Ovary (tissue), 9 donors: ENCODE data around the gene ANO2. TPM values are rescaled to one million over a fixed set of nuclear protein-coding genes. Genes with fewer than 3 reads are reported as not detected.

Experiments used
- DNase-seq, 5 donors: peaks; one replicate each; pipeline ENCODE4 v3.0.0-alpha.2; 2019 to 2020
- H3K27ac ChIP-seq, 2 donors: fragments of 200-600 bp; one replicate each; pipeline versions ENCODE4 v1.5.1 to v1.8.0; 2019 to 2022
- H3K27me3 ChIP-seq: fragments of 200-600 bp; one replicate; pipeline ENCODE4 v1.8.0; 2022
- H3K36me3 ChIP-seq: fragments of 200-600 bp; sonication (generic); one replicate; pipeline ENCODE4 v1.5.1; 2019
- H3K4me1 ChIP-seq: one replicate; pipeline ENCODE4 v1.8.1; 2013; ENCODE audit warnings: mild to moderate bottlenecking, moderate library complexity; ENCODE audit not compliant: insufficient read depth
- H3K4me3 ChIP-seq: fragments of 200-600 bp; sonication (generic); one replicate; pipeline ENCODE4 v1.5.1; 2017
- H3K9me3 ChIP-seq, 2 donors: fragments of 200-600 bp in 1 of 2; sonication (generic) in 1 of 2; one replicate each; pipeline versions ENCODE4 v1.5.1 to v1.8.1; 2013 to 2019; ENCODE audit warnings: mild to moderate bottlenecking in 1 of 2, moderate library complexity in 1 of 2
- EP300 ChIP-seq: sonication (generic); formaldehyde crosslinking; IDR thresholded peaks from one replicate; pipeline ENCODE4 v1.6.1; 2017; ENCODE audit warnings: antibody characterized with exemption
- POLR2A ChIP-seq: fragments of 450-650 bp; IDR thresholded peaks from one replicate; pipeline ENCODE4 v1.6.1; 2017; ENCODE audit warnings: antibody characterized with exemption, mild to moderate bottlenecking, moderate library complexity
- WGBS, 3 donors: extraction: QIAGEN DNeasy Blood & Tissue Kit in 1 of 3; methylation state at CpG; one replicate each; pipeline versions ENCODE4 v1.1.5 to v1.1.7; 2013 to 2017; 5-methylcytosine and 5-hydroxymethylcytosine counted together
- intact Hi-C, 4 donors: fragments of 100-400 bp; cut with DNase I; formaldehyde crosslinking; loops; one replicate each; pipeline versions ENCODE4 v1.11.0 to v1.15.1; 2022 to 2023
- polyA plus RNA-seq, 2 donors: library from polyadenylated mRNA; stranded (reverse); fragments of 200-250 nt in 1 of 2; fragments of 350-450 nt in 1 of 2; fragmentation: Illumina TruSeq in 1 of 2; extraction: RNeasy Lipid Tissue Mini Kit (QIAGEN cat#74804) in 1 of 2; gene quantifications; one replicate each; pipeline ENCODE4 v1.2.3, GENCODE V29; 2013 to 2014
- total RNA-seq, 7 donors: library from RNA; depleted of rRNA in 2 of 7; stranded (reverse); fragments of >200 nt in 2 of 7; fragmentation: NEBNext Ultra II Directional in 3 of 7; extraction: Animal tissue kit (Norgen Biotek cat#: 25700) in 3 of 7; gene quantifications; one replicate each; pipeline versions ENCODE4 v1.1.0 to v1.2.4, GENCODE V29; 2016 to 2023
- TF ChIP-seq, protein P1 (sequence below), 3 donors: fragments of 450-650 bp in 2 of 3; fragments of 200-600 bp in 1 of 3; IDR thresholded peaks; one replicate each; pipeline versions ENCODE4 v1.5.1 to v1.8.0; 2016 to 2022; ENCODE audit warnings: antibody characterized with exemption in 3 of 3, mild to moderate bottlenecking in 1 of 3
- donor health status: DM: no; HTN: no; CAD: no; lungs with moderate emphysema.
- donor health status: DM: no; HTN: no; CAD: no.
- donor health status: Bipolar disorder and iron deficiency.
- donor health status: DM: yes; HTN: yes; CAD: no.
- donor health status: DM: no; HTN: no; CAD: no.
- donor health status: DM: yes; HTN: yes; CAD: no.

The ANO2 gene
- total and polyA plus RNA-seq, 9 donors: 3.0 to 6.7 (median 3.3) TPM

DNA sequence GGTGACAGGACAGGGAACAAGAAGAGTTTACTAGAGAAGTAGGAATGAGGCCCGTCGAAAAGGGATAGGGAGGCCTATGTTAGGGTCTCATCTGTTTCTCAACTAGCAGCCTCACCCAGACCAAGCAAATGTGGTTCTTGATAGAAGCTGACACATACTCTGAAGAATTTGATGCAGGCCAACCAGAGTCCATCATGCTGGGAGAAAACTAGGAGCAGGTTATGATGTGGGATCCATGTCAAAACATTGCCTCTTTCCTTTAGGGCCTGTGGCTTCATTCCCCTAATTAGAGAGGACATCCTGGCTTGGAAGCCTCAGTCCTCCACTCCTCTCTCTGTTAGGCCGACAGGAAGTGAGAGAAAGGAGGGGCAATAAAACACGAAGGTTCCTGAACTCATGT lies 390.3 kb downstream of the ANO2 start:
- DNase-seq: no peak
- 57 to 61% (median 58%) methylated on average over 4 of the region's 4 CpGs for WGBS, 3 donors
- no peak overlapping the region for H3K27ac ChIP-seq
- no peaks in the 10 kb centered on the region for H3K27me3 ChIP-seq
- no peak overlapping the region for H3K4me3 ChIP-seq
- no peaks in the 10 kb centered on the region for H3K36me3 ChIP-seq
- H3K4me1 ChIP-seq: no peaks in the 10 kb centered on the region
- intact Hi-C loops: no loop called here
- TF ChIP-seq, protein P1, sequence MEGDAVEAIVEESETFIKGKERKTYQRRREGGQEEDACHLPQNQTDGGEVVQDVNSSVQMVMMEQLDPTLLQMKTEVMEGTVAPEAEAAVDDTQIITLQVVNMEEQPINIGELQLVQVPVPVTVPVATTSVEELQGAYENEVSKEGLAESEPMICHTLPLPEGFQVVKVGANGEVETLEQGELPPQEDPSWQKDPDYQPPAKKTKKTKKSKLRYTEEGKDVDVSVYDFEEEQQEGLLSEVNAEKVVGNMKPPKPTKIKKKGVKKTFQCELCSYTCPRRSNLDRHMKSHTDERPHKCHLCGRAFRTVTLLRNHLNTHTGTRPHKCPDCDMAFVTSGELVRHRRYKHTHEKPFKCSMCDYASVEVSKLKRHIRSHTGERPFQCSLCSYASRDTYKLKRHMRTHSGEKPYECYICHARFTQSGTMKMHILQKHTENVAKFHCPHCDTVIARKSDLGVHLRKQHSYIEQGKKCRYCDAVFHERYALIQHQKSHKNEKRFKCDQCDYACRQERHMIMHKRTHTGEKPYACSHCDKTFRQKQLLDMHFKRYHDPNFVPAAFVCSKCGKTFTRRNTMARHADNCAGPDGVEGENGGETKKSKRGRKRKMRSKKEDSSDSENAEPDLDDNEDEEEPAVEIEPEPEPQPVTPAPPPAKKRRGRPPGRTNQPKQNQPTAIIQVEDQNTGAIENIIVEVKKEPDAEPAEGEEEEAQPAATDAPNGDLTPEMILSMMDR (IDR thresholded peaks at IDR 0.05): no peak
- TF ChIP-seq EP300 (no peak), POLR2A (no peak)
- no peaks in the 10 kb centered on the region for H3K9me3 ChIP-seq

DNA sequence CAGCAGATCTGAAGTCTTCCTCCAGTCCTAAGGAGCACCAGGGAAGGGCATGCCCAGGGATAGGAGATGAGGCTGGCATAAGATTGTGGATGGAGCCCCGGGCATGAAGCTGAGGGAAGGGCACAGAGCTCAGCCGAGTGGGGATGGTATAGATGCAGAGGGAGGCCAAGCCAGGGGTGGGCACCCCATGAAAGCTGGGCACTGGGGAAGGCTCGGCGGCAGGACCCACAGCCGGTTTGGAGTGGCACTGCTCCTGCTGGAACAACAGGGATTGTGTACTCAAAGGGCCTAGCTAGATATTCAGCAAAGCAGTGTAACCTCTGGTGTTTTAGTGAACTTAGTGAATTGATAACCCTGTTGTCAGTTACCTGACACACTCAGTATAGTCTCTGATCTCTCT lies 396.0 kb downstream of the ANO2 start:
- Histone ChIP-seq H3K27me3 (no peaks in the 10 kb centered on the region), H3K9me3 (no peaks in the 10 kb centered on the region), H3K36me3 (no peaks in the 10 kb centered on the region), H3K4me1 (no peaks in the 10 kb centered on the region), H3K27ac (no peak overlapping the region), H3K4me3 (no peak overlapping the region)
- WGBS, 3 donors: 88 to 93% (median 92%) methylated on average over 5 of the region's 5 CpGs
- intact Hi-C loops: no loop called here
- no peak for DNase-seq
- TF ChIP-seq, protein P1 (IDR thresholded peaks at IDR 0.05): no peak

DNA sequence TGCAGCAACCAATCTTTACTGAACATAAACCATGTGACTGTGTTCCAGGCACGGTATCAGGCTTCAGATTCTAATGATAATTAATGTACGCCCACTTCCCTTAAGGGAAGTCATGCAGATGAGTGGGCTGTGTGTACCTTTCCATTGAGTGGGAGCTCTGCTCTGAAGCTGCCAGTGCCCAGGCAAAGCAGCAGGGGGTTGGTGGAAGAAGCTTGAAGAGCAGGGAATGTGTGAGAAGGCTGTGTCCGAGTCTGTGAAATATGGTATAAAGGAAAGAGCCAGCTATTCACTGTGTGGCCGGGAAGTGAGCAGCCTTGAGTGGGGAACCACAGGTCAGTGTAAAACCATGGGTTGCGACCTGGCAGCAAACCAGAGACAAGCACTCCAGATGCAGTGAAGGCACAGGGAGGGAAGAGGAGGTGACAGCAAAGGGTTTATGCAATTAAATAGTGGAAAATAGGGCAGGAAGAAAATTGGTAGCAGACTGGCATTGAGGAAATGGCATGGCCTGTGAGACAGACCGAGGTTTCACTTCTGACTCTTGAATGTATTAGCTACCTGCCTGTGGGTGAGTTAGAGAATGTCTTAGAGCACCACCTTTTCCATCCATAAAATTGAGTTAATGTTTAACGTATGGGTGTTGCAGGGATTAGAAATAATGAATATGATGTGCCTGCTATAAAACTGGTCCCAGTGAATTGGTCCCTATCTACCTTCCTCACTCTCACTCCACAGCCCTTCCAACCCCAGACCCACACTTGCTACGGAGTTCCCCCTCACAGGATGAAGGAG lies 396.7 kb downstream of the ANO2 start:
- DNase-seq: no peak
- whole genome bisulfite sequencing, 3 donors: 64 to 66% (median 65%) methylated on average over 8 of the region's 8 CpGs
- Histone ChIP-seq H3K27me3 (no peaks in the 10 kb centered on the region), H3K4me3 (no peak overlapping the region), H3K4me1 (no peaks in the 10 kb centered on the region), H3K9me3 (no peaks in the 10 kb centered on the region), H3K36me3 (no peaks in the 10 kb centered on the region), H3K27ac (no peak overlapping the region)
- intact Hi-C loops: no loop called here
- TF ChIP-seq POLR2A (no peak), EP300 (no peak)
- TF ChIP-seq, protein P1 (IDR thresholded peaks at IDR 0.05): no peak

DNA sequence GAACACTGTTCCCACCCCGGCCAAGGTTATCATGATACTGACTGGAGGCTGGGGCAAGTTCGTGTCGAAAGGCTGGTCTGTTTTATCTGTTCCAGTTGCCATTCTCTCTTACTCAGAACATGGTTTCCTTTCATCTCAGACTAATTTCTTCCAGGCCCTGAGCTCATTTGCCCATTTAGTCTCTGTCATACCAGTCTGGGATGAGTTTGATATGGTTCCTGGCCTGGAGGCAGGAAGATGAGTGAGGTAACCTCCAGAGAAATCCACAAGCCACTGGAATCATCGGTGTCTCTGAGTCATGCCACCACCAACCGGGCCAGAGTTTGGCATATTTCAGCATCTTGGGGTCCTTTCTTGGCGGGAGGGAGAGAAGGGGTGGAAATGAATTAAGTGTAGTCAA lies 398.4 kb downstream of the ANO2 start:
- intact Hi-C loops: no loop called here
- no peak for TF ChIP-seq POLR2A
- TF ChIP-seq, protein P1 (IDR thresholded peaks at IDR 0.05): no peak
- no peak for TF ChIP-seq EP300
- Histone ChIP-seq H3K27me3 (no peaks in the 10 kb centered on the region), H3K27ac (no peak overlapping the region), H3K4me3 (no peak overlapping the region), H3K4me1 (no peaks in the 10 kb centered on the region), H3K9me3 (no peaks in the 10 kb centered on the region), H3K36me3 (no peaks in the 10 kb centered on the region)
- 61 to 79% (median 64%) methylated on average over 6 of the region's 6 CpGs for WGBS, 3 donors
- DNase-seq: no peak
